Sigmoid colon (tissue), 7 donors: ENCODE results near the gene ACIN1. TPM values are rescaled to one million over a fixed set of nuclear protein-coding genes. Genes with fewer than 3 reads are reported as not detected.

Experiments used
- DNase-seq: peaks from one replicate; pipeline ENCODE4 v3.0.0-alpha.2; 2019
- H3K27ac ChIP-seq, 4 donors: fragments of 200-600 bp; sonication (generic); one replicate each; pipeline ENCODE4 v1.5.1; 2016 to 2019; ENCODE audit warnings: mild to moderate bottlenecking in 1 of 4
- H3K27me3 ChIP-seq, 3 donors: fragments of 200-600 bp; sonication (generic); one replicate each; pipeline ENCODE4 v1.5.1; 2019; ENCODE audit warnings: mild to moderate bottlenecking in 1 of 3
- H3K36me3 ChIP-seq, 4 donors: fragments of 200-600 bp; sonication (generic); one replicate each; pipeline ENCODE4 v1.5.1; 2016 to 2019
- H3K4me1 ChIP-seq, 4 donors: fragments of 200-600 bp; sonication (generic); one replicate each; pipeline ENCODE4 v1.5.1; 2017 to 2019
- H3K4me3 ChIP-seq, 4 donors: fragments of 200-600 bp; sonication (generic); one replicate each; pipeline ENCODE4 v1.5.1; 2017 to 2019; ENCODE audit warnings: mild to moderate bottlenecking in 2 of 4, moderate library complexity in 1 of 4
- H3K9me3 ChIP-seq, 4 donors: fragments of 200-600 bp in 3 of 4; sonication (generic) in 3 of 4; one replicate each; pipeline versions ENCODE4 v1.5.1 to v1.6.1; 2013 to 2019
- EP300 ChIP-seq, 4 donors: sonication (generic); formaldehyde crosslinking; IDR thresholded peaks; one replicate each; pipeline ENCODE4 v1.6.1; 2017; ENCODE audit warnings: antibody characterized with exemption in 4 of 4
- POLR2A ChIP-seq, 2 donors: fragments of 450-650 bp; IDR thresholded peaks; one replicate each; pipeline ENCODE4 v1.6.1; 2016; ENCODE audit warnings: antibody characterized with exemption in 2 of 2, mild to moderate bottlenecking in 2 of 2, moderate library complexity in 2 of 2
- POLR2AphosphoS5 ChIP-seq, 4 donors: sonication (generic); formaldehyde crosslinking; IDR thresholded peaks; one replicate each; pipeline ENCODE4 v1.6.1; 2017; ENCODE audit warnings: antibody characterized with exemption in 4 of 4
- WGBS, 2 donors: extraction: QIAGEN DNeasy Blood & Tissue Kit; methylation state at CpG; one replicate each; pipeline ENCODE4 v1.1.7; 2013; 5-methylcytosine and 5-hydroxymethylcytosine counted together
- intact Hi-C: fragments of 100-400 bp; cut with DNase I; formaldehyde crosslinking; loops from one replicate; pipeline ENCODE4 v1.15.1; 2023
- polyA plus RNA-seq, 3 donors: library from polyadenylated mRNA; stranded (reverse); fragments of 200-250 nt; gene quantifications; one replicate each; pipeline ENCODE4 v1.2.3, GENCODE V29; 2013
- total RNA-seq, 4 donors: library from RNA; depleted of rRNA; stranded (reverse); fragments of >200 nt; gene quantifications; one replicate each; pipeline ENCODE4 v1.1.0, GENCODE V29; 2016
- TF ChIP-seq, protein P1 (sequence below), 4 experiments: fragments of 450-650 bp in 3 of 4; fragments of 200-600 bp in 1 of 4; IDR thresholded peaks; one replicate each; pipeline ENCODE4 v1.5.1; 2016 to 2019; ENCODE audit warnings: antibody characterized with exemption in 4 of 4, mild to moderate bottlenecking in 3 of 4, moderate library complexity in 2 of 4
- donor health status: healthy with polysubstance abuse.
- donor health status: Bipolar disorder and iron deficiency.
- donor health status: healthy.

Gene ACIN1
- total and polyA plus RNA-seq, 7 donors = 37.8 to 129 (median 88.4) TPM

DNA sequence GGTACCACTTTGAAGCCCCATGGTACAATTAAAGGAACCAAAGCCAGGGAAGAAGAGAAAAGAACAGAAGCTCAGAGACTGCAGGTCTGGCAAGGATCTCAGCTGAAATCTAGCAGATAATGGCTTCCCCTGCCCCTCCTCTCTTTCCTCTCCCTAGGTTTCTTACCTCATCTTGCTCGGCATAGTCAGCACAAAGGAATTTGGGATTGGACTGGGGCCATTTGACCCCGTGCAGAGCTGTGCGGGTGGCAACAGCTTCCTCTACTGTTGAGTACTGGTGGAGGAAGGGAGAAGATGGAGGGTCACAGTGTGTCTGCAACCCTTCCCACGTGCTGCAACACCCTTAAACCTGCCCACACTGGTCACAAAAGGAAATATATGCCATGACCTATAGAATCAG is 32.9 kb downstream of the ACIN1 start:
- H3K4me3 ChIP-seq = no peak overlapping the region
- H3K27me3 ChIP-seq = no peaks in the 10 kb centered on the region
- H3K9me3 ChIP-seq = no peaks in the 10 kb centered on the region
- H3K4me1 ChIP-seq = peaks cover 0 to 17% (median 11%) of the 10 kb centered on the region in 4 donors
- peak overlapping the region; percentile 16 to 67 (median 57) for H3K27ac ChIP-seq
- peaks cover 44 to 88% (median 67%) of the 10 kb centered on the region in 4 donors for H3K36me3 ChIP-seq
- peak; percentile 87 for DNase-seq
- intact Hi-C loops = no loop called here
- 39 to 57% methylated on average over 4 of the region's 4 CpGs for WGBS, 2 donors
- peak in 3 of 4 donors; percentile 32 to 46 (median 39) for TF ChIP-seq POLR2AphosphoS5 (IDR thresholded peaks at IDR 0.05)
- no peak for TF ChIP-seq EP300 (IDR thresholded peaks at IDR 0.05)

DNA sequence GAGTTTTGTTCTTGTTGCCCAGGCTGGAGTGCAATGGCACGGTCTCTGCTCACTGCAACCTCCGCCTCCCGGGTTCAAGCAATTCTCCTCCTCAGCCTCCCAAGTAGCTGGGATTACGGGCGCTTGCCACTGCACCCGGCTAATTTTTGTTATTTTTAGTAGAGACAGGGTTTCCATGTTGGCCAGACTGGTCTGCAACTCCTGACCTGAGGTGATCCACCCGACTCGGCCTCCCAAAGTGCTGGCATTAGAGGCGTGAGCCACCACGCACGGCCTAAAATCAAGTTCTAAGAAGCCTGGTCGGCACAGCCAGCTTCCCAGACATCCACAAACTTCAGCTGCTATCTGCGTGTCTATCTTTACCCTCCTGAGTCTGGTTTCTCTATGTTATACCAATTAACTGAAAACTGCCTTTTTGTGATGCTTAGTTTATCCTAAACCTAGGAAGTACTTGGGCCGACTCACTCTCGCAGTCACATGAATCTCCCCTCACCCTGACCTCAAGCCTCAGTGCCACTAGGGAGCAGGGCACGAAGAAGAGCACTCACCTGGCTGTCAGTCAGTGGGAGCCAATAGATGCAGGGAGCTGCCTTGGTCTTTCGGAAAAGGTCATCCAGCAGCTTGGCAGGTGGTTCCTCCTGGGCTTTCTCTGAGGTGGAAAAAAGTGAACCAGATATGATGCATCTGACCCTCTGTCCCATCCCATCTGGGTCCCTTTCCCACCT is 34.2 kb downstream of the ACIN1 start:
- Histone ChIP-seq H3K27ac (peak overlapping the region in 1 of 4 donors; percentile 67), H3K36me3 (peaks cover 41 to 74% (median 61%) of the 10 kb centered on the region in 4 donors), H3K27me3 (no peaks in the 10 kb centered on the region), H3K4me3 (no peak overlapping the region), H3K9me3 (no peaks in the 10 kb centered on the region), H3K4me1 (peaks cover 0 to 30% (median 24%) of the 10 kb centered on the region in 4 donors)
- no peak for DNase-seq
- TF ChIP-seq POLR2A (IDR thresholded peaks at IDR 0.05) (no peak), EP300 (IDR thresholded peaks at IDR 0.05) (no peak), POLR2AphosphoS5 (IDR thresholded peaks at IDR 0.05) (no peak)
- TF ChIP-seq, protein P1, sequence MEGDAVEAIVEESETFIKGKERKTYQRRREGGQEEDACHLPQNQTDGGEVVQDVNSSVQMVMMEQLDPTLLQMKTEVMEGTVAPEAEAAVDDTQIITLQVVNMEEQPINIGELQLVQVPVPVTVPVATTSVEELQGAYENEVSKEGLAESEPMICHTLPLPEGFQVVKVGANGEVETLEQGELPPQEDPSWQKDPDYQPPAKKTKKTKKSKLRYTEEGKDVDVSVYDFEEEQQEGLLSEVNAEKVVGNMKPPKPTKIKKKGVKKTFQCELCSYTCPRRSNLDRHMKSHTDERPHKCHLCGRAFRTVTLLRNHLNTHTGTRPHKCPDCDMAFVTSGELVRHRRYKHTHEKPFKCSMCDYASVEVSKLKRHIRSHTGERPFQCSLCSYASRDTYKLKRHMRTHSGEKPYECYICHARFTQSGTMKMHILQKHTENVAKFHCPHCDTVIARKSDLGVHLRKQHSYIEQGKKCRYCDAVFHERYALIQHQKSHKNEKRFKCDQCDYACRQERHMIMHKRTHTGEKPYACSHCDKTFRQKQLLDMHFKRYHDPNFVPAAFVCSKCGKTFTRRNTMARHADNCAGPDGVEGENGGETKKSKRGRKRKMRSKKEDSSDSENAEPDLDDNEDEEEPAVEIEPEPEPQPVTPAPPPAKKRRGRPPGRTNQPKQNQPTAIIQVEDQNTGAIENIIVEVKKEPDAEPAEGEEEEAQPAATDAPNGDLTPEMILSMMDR (IDR thresholded peaks at IDR 0.05) = no peak
- 95 to 96% methylated on average over 17 of the region's 17 CpGs for WGBS, 2 donors
- intact Hi-C loops = no loop called here

DNA sequence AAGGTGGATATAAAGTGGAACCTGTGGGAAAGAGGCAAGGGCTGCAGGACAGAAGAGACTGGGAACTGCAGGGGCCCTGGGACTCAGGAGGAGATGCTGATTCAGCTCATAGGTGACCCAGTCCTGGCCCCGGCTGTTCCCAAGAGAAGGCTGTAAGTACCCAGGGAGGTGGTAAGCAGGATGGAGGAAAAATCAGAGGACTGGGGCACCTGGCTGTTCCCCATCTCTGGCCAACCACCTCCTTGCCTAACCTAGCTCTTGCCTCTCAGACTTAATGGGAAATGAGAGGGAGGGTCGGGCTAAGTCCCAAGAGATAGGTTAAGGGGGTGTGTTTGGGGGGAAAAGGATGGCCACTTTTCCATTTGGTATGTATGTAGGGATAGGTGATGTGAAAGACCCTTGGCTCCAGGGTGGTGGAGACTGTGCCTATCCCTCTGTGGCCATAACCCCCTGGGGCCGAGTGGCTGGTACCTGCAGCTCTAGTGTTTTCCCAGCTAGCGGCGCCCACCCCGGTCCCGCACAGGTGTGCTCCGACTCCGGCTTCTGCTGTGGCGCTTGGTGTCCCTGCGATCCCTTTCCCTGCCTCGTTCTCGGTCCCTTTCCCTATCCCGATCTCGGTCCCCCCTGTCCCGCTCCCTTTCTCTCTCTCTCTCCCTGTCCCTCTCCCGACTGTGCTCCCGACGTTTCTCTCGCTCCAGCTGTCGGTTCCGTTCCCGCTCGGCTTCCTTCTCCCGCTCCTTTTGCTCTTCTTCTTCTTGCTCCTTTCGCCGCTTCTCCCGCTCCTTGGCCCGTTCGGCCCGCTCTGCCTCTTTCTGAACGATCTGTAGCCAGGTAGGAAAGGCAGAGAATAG is 36.1 kb downstream of the ACIN1 start:
- TF ChIP-seq POLR2A (IDR thresholded peaks at IDR 0.05) (no peak), EP300 (IDR thresholded peaks at IDR 0.05) (no peak), POLR2AphosphoS5 (IDR thresholded peaks at IDR 0.05) (peak in 1 of 4 donors; percentile 11)
- Histone ChIP-seq H3K4me3 (no peak overlapping the region), H3K9me3 (no peaks in the 10 kb centered on the region), H3K4me1 (peaks cover 0 to 35% (median 29%) of the 10 kb centered on the region in 4 donors), H3K27ac (peak overlapping the region in 3 of 4 donors; percentile 83 to 91 (median 86)), H3K27me3 (no peaks in the 10 kb centered on the region), H3K36me3 (peaks cover 37 to 56% (median 49%) of the 10 kb centered on the region in 4 donors)
- no peak for DNase-seq
- intact Hi-C loops = loop anchor here (1.0 to 5.0 kb wide), 2 partner anchors 52 to 73 kb away; no protein-coding TSS in a partner anchor
- 89 to 93% methylated on average over 32 of the region's 32 CpGs for WGBS, 2 donors

DNA sequence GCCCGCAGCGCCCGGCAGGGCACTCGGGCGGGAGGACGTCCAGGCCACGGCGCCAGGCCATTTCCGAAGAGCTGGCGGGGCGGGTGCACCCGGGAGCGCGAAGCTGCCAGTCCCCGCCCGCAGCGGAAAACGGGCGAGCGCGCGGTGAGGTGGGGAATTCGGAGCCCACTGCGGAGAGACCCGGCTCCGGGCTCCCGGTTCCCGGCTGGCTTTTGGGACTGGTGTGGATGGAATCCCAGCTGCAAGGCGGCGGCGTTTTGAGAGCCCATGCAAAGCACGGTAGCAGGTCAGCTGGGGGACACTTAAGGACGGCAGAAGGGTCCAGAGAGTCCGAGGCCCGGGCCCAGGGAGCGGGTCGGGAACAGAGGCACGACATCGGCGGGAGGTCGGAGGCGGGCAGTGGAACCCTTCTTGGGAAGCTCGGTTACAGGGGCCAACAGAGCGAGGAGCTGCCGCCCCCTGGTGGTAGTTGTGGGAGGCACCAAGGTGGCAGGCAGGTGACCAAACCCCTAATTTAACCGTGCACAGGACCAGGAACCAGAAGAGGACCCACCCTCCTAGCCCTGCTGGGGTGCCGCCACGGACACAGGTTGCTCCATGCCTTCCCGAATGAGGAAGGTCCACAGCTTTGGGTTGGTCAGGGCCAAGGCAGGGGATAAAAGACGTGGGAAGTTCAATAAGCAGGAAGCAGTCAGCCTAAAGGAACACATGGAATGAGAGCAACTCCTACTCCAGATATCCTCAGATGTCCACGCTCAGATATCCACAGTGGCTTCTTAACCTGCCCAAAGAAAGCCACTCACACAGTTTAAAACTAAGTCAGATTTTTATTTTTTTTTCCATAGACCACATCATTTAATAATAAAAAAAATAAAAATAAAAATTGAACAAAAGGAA is 36.9 kb downstream of the ACIN1 start:
- Histone ChIP-seq H3K27me3 (no peaks in the 10 kb centered on the region), H3K4me3 (peak overlapping the region; percentile 48 to 77 (median 68)), H3K36me3 (peaks cover 30 to 48% (median 41%) of the 10 kb centered on the region in 4 donors), H3K27ac (peak overlapping the region; percentile 80 to 91 (median 84)), H3K9me3 (no peaks in the 10 kb centered on the region), H3K4me1 (peaks cover 0 to 35% (median 29%) of the 10 kb centered on the region in 4 donors)
- TF ChIP-seq POLR2A (IDR thresholded peaks at IDR 0.05) (no peak), EP300 (IDR thresholded peaks at IDR 0.05) (no peak), POLR2AphosphoS5 (IDR thresholded peaks at IDR 0.05) (peak in 3 of 4 donors; percentile 15 to 65 (median 59))
- TF ChIP-seq, protein P1 (IDR thresholded peaks at IDR 0.05) = peak; percentile 89 to 96 (median 94)
- intact Hi-C loops = loop anchor here (1.0 to 5.0 kb wide), 2 partner anchors 51 to 72 kb away; no protein-coding TSS in a partner anchor
- WGBS, 2 donors = 1 to 2% methylated on average over 51 of the region's 51 CpGs
- peak; percentile 94 for DNase-seq
